ENCODE results near the gene TEKT1.
A peak's percentile ranks its signal among the peaks of the same experiment; 100 is the strongest.
"Not testable (repeated sequence)": the region's sequence is repeated elsewhere in the genome, so short reads cannot be mapped to it uniquely, and the experiment has no call there.

The TEKT1 gene

GRCh38 chr17:6831661-6832263 lies at the start of gene TEKT1:
TSS of gene TEKT1 (minus strand) at chr17:6831729. CDS start at chr17:6830376, 1,353 bp downstream.
- peak; percentile 21 for DNase-seq (ENCODE audit: low read depth)

- DNase-seq (ENCODE audit: low read depth) = not testable (repeated sequence)
Measured at GRCh38 chr17:6879221-6879975, 47.9 kb upstream of the TEKT1 start.

GRCh38 chr17:6875276-6875675 lies 43.7 kb upstream of the TEKT1 start:
- not testable (repeated sequence) for DNase-seq (ENCODE audit: low read depth)

- DNase-seq (ENCODE audit: low read depth) = no peak
Measured at GRCh38 chr17:6872936-6873335, 41.4 kb upstream of the TEKT1 start.

GRCh38 chr17:6870841-6871240 lies 39.3 kb upstream of the TEKT1 start:
- DNase-seq (ENCODE audit: low read depth) = no peak

GRCh38 chr17:6868582-6868981 lies 37.1 kb upstream of the TEKT1 start:
- no peak for DNase-seq (ENCODE audit: low read depth)

GRCh38 chr17:6867849-6868248 lies 36.3 kb upstream of the TEKT1 start:
- DNase-seq (ENCODE audit: low read depth) = no peak

- no peak for DNase-seq (ENCODE audit: low read depth)
Measured at GRCh38 chr17:6862825-6863224, 31.3 kb upstream of the TEKT1 start.

- no peak for DNase-seq (ENCODE audit: low read depth)
Measured at GRCh38 chr17:6862122-6862521, 30.6 kb upstream of the TEKT1 start.

- no peak for DNase-seq (ENCODE audit: low read depth)
Measured at GRCh38 chr17:6857904-6858303, 26.4 kb upstream of the TEKT1 start.

- no peak for DNase-seq (ENCODE audit: low read depth)
Measured at GRCh38 chr17:6857336-6857735, 25.8 kb upstream of the TEKT1 start.

- no peak for DNase-seq (ENCODE audit: low read depth)
Measured at GRCh38 chr17:6856051-6856450, 24.5 kb upstream of the TEKT1 start.

- DNase-seq (ENCODE audit: low read depth) = no peak
Measured at GRCh38 chr17:6853764-6854442, 22.4 kb upstream of the TEKT1 start.

GRCh38 chr17:6848545-6849179 lies 17.1 kb upstream of the TEKT1 start:
- DNase-seq (ENCODE audit: low read depth) = not testable (repeated sequence)

- not testable (repeated sequence) for DNase-seq (ENCODE audit: low read depth)
Measured at GRCh38 chr17:6846138-6846537, 14.6 kb upstream of the TEKT1 start.

- not testable (repeated sequence) for DNase-seq (ENCODE audit: low read depth)
Measured at GRCh38 chr17:6844406-6844805, 12.9 kb upstream of the TEKT1 start.

GRCh38 chr17:6843241-6843880 lies 11.8 kb upstream of the TEKT1 start:
- DNase-seq (ENCODE audit: low read depth) = no peak

GRCh38 chr17:6841769-6842168 lies 10.2 kb upstream of the TEKT1 start:
- not testable (repeated sequence) for DNase-seq (ENCODE audit: low read depth)

GRCh38 chr17:6830383-6830986 lies 1.0 kb downstream of the TEKT1 start:
- DNase-seq (ENCODE audit: low read depth) = no peak

- peak; percentile 28 for DNase-seq (ENCODE audit: low read depth)
Measured at GRCh38 chr17:6823011-6823442, 8.5 kb downstream of the TEKT1 start.

GRCh38 chr17:6818938-6819337 lies 12.6 kb downstream of the TEKT1 start:
- no peak for DNase-seq (ENCODE audit: low read depth)

GRCh38 chr17:6816368-6816767 lies 15.2 kb downstream of the TEKT1 start:
- DNase-seq (ENCODE audit: low read depth) = not testable (repeated sequence)
